HepG2 (cell line): ENCODE data around the gene FAM20A. TPM values are rescaled to one million over a fixed set of nuclear protein-coding genes. Genes with fewer than 3 reads are reported as not detected.

ENCODE experiments used
- AKAP8 ChIP-seq: sonication (generic); formaldehyde crosslinking; IDR thresholded peaks from 2 replicates; pipeline ENCODE4 v1.5.1; 2020; ENCODE audit warnings: mild to moderate bottlenecking, missing genetic modification reagents
- ARID5B ChIP-seq: IDR thresholded peaks from 2 replicates; pipeline ENCODE4 v1.4.0; 2020; ENCODE audit warnings: mild to moderate bottlenecking, missing genetic modification reagents
- CBX5 ChIP-seq: sonication (generic); formaldehyde crosslinking; IDR thresholded peaks from 2 replicates; pipeline ENCODE4 v1.4.0; 2020; ENCODE audit warnings: missing genetic modification reagents, borderline replicate concordance
- FOXK1 ChIP-seq: sonication (generic); formaldehyde crosslinking; IDR thresholded peaks from 2 replicates; pipeline ENCODE4 v1.4.0; 2020; ENCODE audit warnings: low read depth, missing genetic modification reagents, borderline replicate concordance
- GPN1 ChIP-seq: sonication (generic); formaldehyde crosslinking; IDR thresholded peaks from 2 replicates; pipeline ENCODE4 v1.5.1; 2020; ENCODE audit warnings: missing genetic modification reagents, borderline replicate concordance
- HNF4G ChIP-seq, 2 experiments: sonication (generic) in 1 of 2; formaldehyde crosslinking in 1 of 2; IDR thresholded peaks; 2 replicates each; pipeline versions ENCODE4 v1.4.0 to v1.6.1; 2011 to 2020; ENCODE audit warnings: borderline replicate concordance in 2 of 2, low read depth in 2 of 2, mild to moderate bottlenecking in 2 of 2, low read length in 1 of 2, missing genetic modification reagents in 1 of 2, moderate library complexity in 1 of 2
- MTA1 ChIP-seq: sonication (generic); formaldehyde crosslinking; IDR thresholded peaks from 2 replicates; pipeline ENCODE4 v1.4.0; 2020; ENCODE audit warnings: missing genetic modification reagents, mild to moderate bottlenecking, borderline replicate concordance
- MTERF4 ChIP-seq: sonication (generic); formaldehyde crosslinking; IDR thresholded peaks from 2 replicates; pipeline ENCODE4 v1.8.0; 2023; ENCODE audit warnings: mild to moderate bottlenecking, missing genetic modification reagents
- NKX3-1 ChIP-seq: sonication (generic); formaldehyde crosslinking; IDR thresholded peaks from 2 replicates; pipeline ENCODE4 v1.5.0; 2020; ENCODE audit warnings: missing genetic modification reagents
- RAD51 ChIP-seq: fragments of 450-650 bp; IDR thresholded peaks from 2 replicates; pipeline ENCODE4 v1.6.1; 2016; ENCODE audit warnings: borderline replicate concordance
- SPEN ChIP-seq: sonication (generic); formaldehyde crosslinking; IDR thresholded peaks from 2 replicates; pipeline ENCODE4 v1.5.1; 2020; ENCODE audit warnings: low read depth, mild to moderate bottlenecking, missing genetic modification reagents
- TRIM22 ChIP-seq: fragments of 450-650 bp; IDR thresholded peaks from 2 replicates; pipeline ENCODE4 v1.6.1; 2017
- ZFP36L1 ChIP-seq: sonication (generic); formaldehyde crosslinking; IDR thresholded peaks from 2 replicates; pipeline ENCODE4 v1.8.0; 2022; ENCODE audit warnings: mild to moderate bottlenecking, missing genetic modification reagents, moderate library complexity
- ZFP41 ChIP-seq: sonication (generic); formaldehyde crosslinking; IDR thresholded peaks from 2 replicates; pipeline ENCODE4 v1.4.0; 2020; ENCODE audit warnings: mild to moderate bottlenecking, missing genetic modification reagents, borderline replicate concordance
- ZFP62 ChIP-seq: sonication (generic); formaldehyde crosslinking; IDR thresholded peaks from 2 replicates; pipeline ENCODE4 v1.4.0; 2020; ENCODE audit warnings: missing genetic modification reagents
- ZNF160 ChIP-seq: sonication (generic); formaldehyde crosslinking; IDR thresholded peaks from 2 replicates; pipeline ENCODE4 v1.8.0; 2022; ENCODE audit warnings: mild to moderate bottlenecking, inconsistent platforms, missing genetic modification reagents
- ZNF253 ChIP-seq: sonication (generic); formaldehyde crosslinking; IDR thresholded peaks from 2 replicates; pipeline ENCODE4 v1.8.0; 2022; ENCODE audit warnings: mild to moderate bottlenecking, missing genetic modification reagents, borderline replicate concordance
- ZNF451 ChIP-seq: sonication (generic); formaldehyde crosslinking; IDR thresholded peaks from 2 replicates; pipeline ENCODE4 v1.5.0; 2020; ENCODE audit warnings: mild to moderate bottlenecking, missing genetic modification reagents
- ZNF549 ChIP-seq: sonication (generic); formaldehyde crosslinking; IDR thresholded peaks from 2 replicates; pipeline ENCODE4 v1.5.0; 2020; ENCODE audit warnings: missing genetic modification reagents
- ZNF569 ChIP-seq: sonication (generic); formaldehyde crosslinking; IDR thresholded peaks from 2 replicates; pipeline ENCODE4 v1.5.0; 2020; ENCODE audit warnings: mild to moderate bottlenecking, missing genetic modification reagents, moderate library complexity, borderline replicate concordance
- ZNF570 ChIP-seq: sonication (generic); formaldehyde crosslinking; IDR thresholded peaks from 2 replicates; pipeline ENCODE4 v1.4.0; 2020; ENCODE audit warnings: mild to moderate bottlenecking, missing genetic modification reagents, borderline replicate concordance
- ZNF597 ChIP-seq: sonication (generic); formaldehyde crosslinking; IDR thresholded peaks from 2 replicates; pipeline ENCODE4 v1.5.0; 2020; ENCODE audit warnings: missing genetic modification reagents
- ZNF720 ChIP-seq: sonication (generic); formaldehyde crosslinking; IDR thresholded peaks from 2 replicates; pipeline ENCODE4 v1.4.0; 2020; ENCODE audit warnings: missing genetic modification reagents
- polyA plus RNA-seq, 8 experiments: library from polyadenylated mRNA; depleted of rRNA in 3 of 8; stranded (reverse) in 7 of 8; unstranded in 1 of 8; fragments of >200 nt; fragmentation: Illumina TruSeq in 4 of 8; extraction: Trizol in 4 of 8; gene quantifications; 2 replicates each; pipeline versions ENCODE4 v1.2.1 to v1.2.3, GENCODE V29; 2011 to 2016; ENCODE audit warnings: low read depth in 4 of 8, missing spikeins in 1 of 8, mixed read lengths in 1 of 8; ENCODE audit not compliant: insufficient read depth in 1 of 8
- total RNA-seq, 5 experiments: library from RNA; depleted of rRNA; stranded (reverse); fragments of >200 nt; fragmentation: Illumina TruSeq; extraction: Trizol; gene quantifications; 2 replicates each; pipeline ENCODE4 v1.2.3, GENCODE V29; 2016; ENCODE audit warnings: low read depth in 1 of 5

The FAM20A gene
- total and polyA plus RNA-seq, 2 of the 13 experiments (the other 11 are each of a cell fraction or from before 2014, with no cell fraction given) = 9.3 to 20.7 TPM

- TF ChIP-seq ZNF253 (CRISPR knock-in tag) = no peak
- no peak for TF ChIP-seq ZFP62
- no peak for TF ChIP-seq ZNF549 (CRISPR knock-in tag)
- TF ChIP-seq ARID5B = peak; percentile 94
- 0 out of 2 replicates have a peak, but pooled peaks have one; percentile 24 for TF ChIP-seq HNF4G (IDR thresholded peaks at IDR 0.05; ENCODE audit: borderline replicate concordance, low read depth, low read length)
- TF ChIP-seq HNF4G (CRISPR knock-in tag; IDR thresholded peaks at IDR 0.05; ENCODE audit: borderline replicate concordance, low read depth) = no peak
- TF ChIP-seq NKX3-1 (CRISPR knock-in tag) = peak; percentile 29; the same call in 1 of the 2 replicates
- TF ChIP-seq MTA1 = no peak
- no peak for TF ChIP-seq TRIM22
- no peak for TF ChIP-seq ZNF570 (CRISPR knock-in tag)
- TF ChIP-seq MTERF4 (CRISPR knock-in tag) = no peak
- no peak for TF ChIP-seq ZNF597
- no peak for TF ChIP-seq ZFP36L1 (CRISPR knock-in tag)
- TF ChIP-seq GPN1 = no peak
- TF ChIP-seq ZNF720 (CRISPR knock-in tag) = no peak
- TF ChIP-seq FOXK1 (CRISPR knock-in tag) = peak; percentile 88
- TF ChIP-seq CBX5 (CRISPR knock-in tag) = peak; percentile 30; the same call in 1 of the 2 replicates
- TF ChIP-seq ZFP41 (CRISPR knock-in tag) = no peak
- TF ChIP-seq SPEN = no peak
- no peak for TF ChIP-seq AKAP8 (CRISPR knock-in tag)
- TF ChIP-seq ZNF451 = no peak
- TF ChIP-seq RAD51 = no peak
- no peak for TF ChIP-seq ZNF160 (CRISPR knock-in tag)
- TF ChIP-seq ZNF569 = no peak
These were observed 20.9 kb downstream of the FAM20A start (continued) for GRCh38 chr17:68580236-68580770.
